K562 (cell line): Measurements from ENCODE around the gene PPM1N. TPM values are rescaled to one million over a fixed set of nuclear protein-coding genes. Genes with fewer than 3 reads are reported as not detected.

Source experiments
- ARID3A ChIP-seq: IDR thresholded peaks from 2 replicates; pipeline ENCODE4 v1.6.1; 2012; ENCODE audit warnings: low read depth, low read length, improper control_type of control experiment, borderline replicate concordance
- BRD4 ChIP-seq: fragments of 200-600 bp; sonication (generic); IDR thresholded peaks from 2 replicates; pipeline ENCODE4 v1.6.1; 2017; ENCODE audit warnings: inconsistent platforms
- CCAR2 ChIP-seq: fragments of 200-400 bp; formaldehyde crosslinking; IDR thresholded peaks from 2 replicates; pipeline ENCODE4 v1.6.1; 2017; ENCODE audit warnings: mild to moderate bottlenecking, low read depth, low read length
- CREB3 ChIP-seq: fragments of 450-650 bp; conservative IDR thresholded peaks from 2 replicates; pipeline ENCODE4 v1.6.1; 2016; ENCODE audit warnings: missing genetic modification characterization, low read depth, mild to moderate bottlenecking, missing compliant biosample characterization, moderate library complexity
- E2F3 ChIP-seq: fragments of 250-450 bp; sonication (Bioruptor Pico); IDR thresholded peaks from 2 replicates; pipeline ENCODE4 v1.4.0; 2020; ENCODE audit warnings: mild to moderate bottlenecking
- E2F8 ChIP-seq: fragments of 450-650 bp; IDR thresholded peaks from 2 replicates; pipeline ENCODE4 v1.7.1; 2018; ENCODE audit warnings: mild to moderate bottlenecking, low read depth; ENCODE audit not compliant: partially characterized antibody
- EHMT2 ChIP-seq: fragments of 450-650 bp; IDR thresholded peaks from 2 replicates; pipeline ENCODE4 v1.6.1; 2018; ENCODE audit warnings: antibody characterized with exemption
- GATA2 ChIP-seq: sonication (generic); formaldehyde crosslinking; IDR thresholded peaks from 2 replicates; pipeline ENCODE4 v1.4.0; 2020; ENCODE audit warnings: mild to moderate bottlenecking, missing genetic modification reagents
- HOXB6 ChIP-seq: fragments of 250-450 bp; sonication (Bioruptor Pico); IDR thresholded peaks from 2 replicates; pipeline ENCODE4 v1.5.1; 2022; ENCODE audit warnings: mild to moderate bottlenecking, borderline replicate concordance
- IFI16 ChIP-seq: fragments of 250-450 bp; sonication (Bioruptor Pico); IDR thresholded peaks from 2 replicates; pipeline ENCODE4 v2.1.2; 2022; ENCODE audit warnings: mild to moderate bottlenecking, inconsistent platforms
- KAT8 ChIP-seq: fragments of 450-650 bp; IDR thresholded peaks from 2 replicates; pipeline ENCODE4 v1.6.1; 2016; ENCODE audit warnings: low read depth, mild to moderate bottlenecking
- MLLT1 ChIP-seq, 2 experiments: fragments of 450-650 bp; IDR thresholded peaks; 2 replicates each; pipeline ENCODE4 v1.6.1; 2016
- PPARD ChIP-seq: fragments of 250-450 bp; sonication (Bioruptor Pico); IDR thresholded peaks from 2 replicates; pipeline ENCODE4 v1.8.0; 2022; ENCODE audit warnings: inconsistent platforms, mild to moderate bottlenecking, moderate library complexity
- SAFB2 ChIP-seq: fragments of 200-400 bp; formaldehyde crosslinking; IDR thresholded peaks from 2 replicates; pipeline ENCODE4 v1.6.1; 2018; ENCODE audit warnings: borderline replicate concordance, low read length, low read depth, moderate library complexity; ENCODE audit not compliant: severe bottlenecking
- STAT6 ChIP-seq: sonication (generic); formaldehyde crosslinking; IDR thresholded peaks from 2 replicates; pipeline ENCODE4 v1.8.1; 2023; ENCODE audit warnings: mild to moderate bottlenecking, missing genetic modification reagents
- TCF7L2 ChIP-seq: fragments of 150-350 bp; IDR thresholded peaks from 2 replicates; pipeline ENCODE4 v1.6.1; 2016; ENCODE audit warnings: low read depth, mild to moderate bottlenecking, low read length, moderate library complexity
- THRAP3 ChIP-seq: fragments of 450-650 bp; IDR thresholded peaks from 2 replicates; pipeline ENCODE4 v1.6.1; 2016; ENCODE audit warnings: mild to moderate bottlenecking, inconsistent platforms, borderline replicate concordance
- TSC22D4 ChIP-seq: fragments of 450-650 bp; IDR thresholded peaks from 2 replicates; pipeline ENCODE4 v1.6.1; 2016; ENCODE audit warnings: missing genetic modification characterization, missing biosample characterization, control low read depth
- ZNF274 ChIP-seq: IDR thresholded peaks from 2 replicates; pipeline ENCODE4 v1.6.1; 2011; ENCODE audit warnings: low read depth, mild to moderate bottlenecking, low read length, moderate library complexity, borderline replicate concordance
- polyA plus RNA-seq, 8 experiments: library from polyadenylated mRNA; depleted of rRNA in 4 of 8; stranded (reverse) in 5 of 8; unstranded in 3 of 8; fragments of >200 nt; fragmentation: Nextera tagmentation in 2 of 8; fragmentation: Illumina TruSeq in 1 of 8; extraction: Ambion mirVana in 2 of 8; extraction: Trizol in 1 of 8; gene quantifications; 2 replicates each; pipeline versions ENCODE4 v1.2.1 to v1.2.3, GENCODE V29; 2011 to 2014; ENCODE audit warnings: inconsistent platforms in 1 of 8, missing spikeins in 1 of 8
- total RNA-seq, 7 experiments: library from RNA; depleted of rRNA in 6 of 7; stranded (reverse); fragments of >200 nt in 6 of 7; fragmentation: Illumina TruSeq in 2 of 7; extraction: Trizol in 2 of 7; gene quantifications; 2 replicates each; pipeline versions ENCODE4 v1.2.1 to v1.2.3, GENCODE V29; 2011 to 2021; ENCODE audit warnings: low replicate concordance in 1 of 7

Gene PPM1N
- total and polyA plus RNA-seq, 9 of the 15 experiments (the other 6 are each of a cell fraction or from before 2014, with no cell fraction given) = 4.5 to 15.6 (median 8.7) TPM

GRCh38 chr19:45528149-45528743, 30.0 kb downstream of the PPM1N start (continued):
- no peak for TF ChIP-seq STAT6 (CRISPR knock-in tag)
- 0 out of 2 replicates have a peak, but pooled peaks have one; percentile 5 for TF ChIP-seq HOXB6 (CRISPR knock-in tag)
- peak; percentile 42 for TF ChIP-seq E2F8
- TF ChIP-seq ZNF274 = no peak
- TF ChIP-seq THRAP3 = no peak
- no peak for TF ChIP-seq PPARD (CRISPR knock-in tag)
- TF ChIP-seq E2F3 = no peak
- TF ChIP-seq TSC22D4 (tag) = no peak
- TF ChIP-seq CCAR2 = no peak
- TF ChIP-seq KAT8 = no peak
- TF ChIP-seq SAFB2 = no peak
- TF ChIP-seq MLLT1 (IDR thresholded peaks at IDR 0.05) = peak in 1 of 2 experiments; percentile 18; a peak in 1 of 4 replicates
- TF ChIP-seq GATA2 (CRISPR knock-in tag) = no peak
- TF ChIP-seq BRD4 = no peak
- TF ChIP-seq CREB3 (tag) = no peak
- TF ChIP-seq TCF7L2 = peak; percentile 70; the same call in 1 of the 2 replicates
- no peak for TF ChIP-seq ARID3A
- TF ChIP-seq EHMT2 = no peak
- TF ChIP-seq IFI16 = no peak
